NCI-H146 (cell line): ENCODE measurements around the gene SLC17A1.
A peak's percentile ranks its signal among the peaks of the same experiment; 100 is the strongest.

Source experiments
- DNase-seq: peaks from one replicate; lab custom pipeline; 2025; lab: John Stamatoyannopoulos, UW

The SLC17A1 gene

DNA sequence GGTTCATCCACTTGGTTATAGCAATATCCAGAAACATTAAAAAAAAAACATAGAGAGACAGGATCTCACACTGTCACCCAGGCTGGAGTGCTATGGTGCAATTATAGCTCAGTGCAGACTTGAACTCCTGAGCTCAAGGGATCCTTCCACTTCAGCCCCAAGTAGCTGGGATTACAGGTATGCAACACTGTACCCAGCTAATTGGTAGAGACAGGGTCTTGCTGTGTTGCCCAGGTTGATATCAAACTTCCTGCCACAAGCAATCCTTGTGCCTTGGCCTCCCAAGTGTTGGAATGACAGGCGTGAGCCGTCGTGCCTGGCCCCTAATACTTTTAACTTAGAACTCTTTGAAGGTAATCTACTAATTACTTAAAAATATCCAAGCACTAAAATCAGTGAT is 818 bp upstream of the SLC17A1 start:
- DNase-seq, result no peak

DNA sequence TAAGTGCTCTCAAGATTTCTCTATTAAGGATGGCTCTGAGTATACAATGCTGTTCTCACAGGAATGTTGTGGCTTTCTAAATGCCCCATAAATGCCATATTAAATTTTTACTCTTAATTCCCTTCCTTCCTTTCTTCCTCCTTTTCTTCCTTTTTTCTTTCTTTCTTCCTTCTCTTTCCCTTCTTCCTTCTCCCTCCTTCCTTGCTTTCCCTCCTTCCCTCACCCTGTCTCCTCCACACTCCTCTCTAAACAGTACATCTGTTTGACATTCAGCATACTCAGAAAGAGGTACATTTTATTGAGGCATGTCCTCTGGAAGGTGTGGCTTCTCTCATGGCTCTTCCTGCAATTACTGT is 433 bp upstream of the SLC17A1 start:
- no peak for DNase-seq

DNA sequence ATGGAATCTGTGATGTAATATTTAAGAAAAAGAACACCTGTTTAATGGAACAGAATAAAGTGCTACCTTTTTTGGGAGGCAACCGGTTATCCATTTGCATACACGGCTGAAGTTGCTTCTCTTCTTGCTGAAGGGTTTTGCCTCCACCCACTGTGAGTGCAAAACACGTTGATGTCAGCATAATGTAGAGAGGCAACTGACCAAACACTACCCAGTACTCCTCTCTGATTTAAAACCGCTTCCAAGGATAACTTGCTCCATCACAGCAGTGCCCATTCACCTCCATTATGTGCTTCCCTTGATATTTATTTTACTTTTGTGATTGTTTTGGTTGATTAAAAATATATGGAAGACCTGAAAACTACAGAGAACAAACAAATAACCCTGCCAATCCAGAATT is 1.4 kb downstream of the SLC17A1 start:
- DNase-seq, result no peak

DNA sequence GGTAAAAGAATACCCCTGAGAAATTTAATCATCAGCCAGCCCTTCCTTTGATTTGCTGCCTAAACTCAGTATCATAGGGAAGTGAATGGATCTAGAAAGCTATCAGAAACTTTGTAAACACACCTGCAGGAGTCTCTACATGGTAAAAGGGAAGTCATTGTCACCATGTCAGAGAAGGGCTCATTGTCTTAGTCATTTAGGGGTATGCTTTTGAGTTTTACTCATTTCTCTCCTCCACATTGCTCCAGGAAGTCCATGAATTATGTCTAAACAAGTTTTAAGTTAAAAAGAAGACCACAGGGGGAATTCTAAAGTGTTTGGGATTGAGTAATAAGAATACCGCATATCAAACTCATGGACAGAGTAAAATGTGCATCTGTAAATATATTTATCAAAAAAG is 2.5 kb downstream of the SLC17A1 start:
- no peak for DNase-seq

DNA sequence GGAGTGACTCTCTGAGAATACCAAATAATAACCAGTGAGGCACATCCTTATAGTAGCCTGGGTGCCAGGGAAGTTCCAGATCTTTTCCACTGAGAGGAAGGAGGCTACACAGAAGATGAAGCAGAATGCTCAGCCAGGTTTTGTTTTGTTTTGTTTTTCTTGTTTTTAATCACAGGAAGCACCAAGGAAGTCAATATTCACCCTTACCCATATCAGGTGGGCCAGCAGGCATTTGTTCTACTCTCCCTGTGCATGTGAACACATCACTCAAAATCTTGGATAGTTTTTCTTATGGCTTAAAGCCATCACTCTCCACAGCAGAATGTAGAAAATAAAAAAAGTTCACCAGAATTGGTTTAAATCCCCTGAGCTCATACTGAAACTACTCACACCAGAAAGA is 10.5 kb downstream of the SLC17A1 start:
- DNase-seq, result no peak

DNA sequence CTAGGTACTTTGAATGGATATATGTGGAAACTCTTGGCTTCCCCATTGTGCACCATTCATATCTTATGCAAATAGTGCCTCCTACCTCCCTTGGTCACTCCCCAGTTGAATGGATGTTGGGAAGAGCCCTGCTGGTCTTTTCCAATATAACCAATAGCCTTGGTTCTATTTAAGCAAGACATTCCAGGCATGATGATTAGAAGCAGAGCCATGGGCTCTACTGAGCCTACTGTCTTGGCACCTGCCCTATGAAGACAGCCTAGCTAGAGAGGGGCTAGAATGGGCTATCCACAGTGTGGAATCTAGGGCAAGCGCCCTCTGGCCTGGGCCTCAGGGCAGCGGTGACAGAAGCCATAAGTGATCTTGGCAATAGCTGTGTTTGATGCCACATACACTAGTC is 15.6 kb downstream of the SLC17A1 start:
- DNase-seq, result no peak

DNA sequence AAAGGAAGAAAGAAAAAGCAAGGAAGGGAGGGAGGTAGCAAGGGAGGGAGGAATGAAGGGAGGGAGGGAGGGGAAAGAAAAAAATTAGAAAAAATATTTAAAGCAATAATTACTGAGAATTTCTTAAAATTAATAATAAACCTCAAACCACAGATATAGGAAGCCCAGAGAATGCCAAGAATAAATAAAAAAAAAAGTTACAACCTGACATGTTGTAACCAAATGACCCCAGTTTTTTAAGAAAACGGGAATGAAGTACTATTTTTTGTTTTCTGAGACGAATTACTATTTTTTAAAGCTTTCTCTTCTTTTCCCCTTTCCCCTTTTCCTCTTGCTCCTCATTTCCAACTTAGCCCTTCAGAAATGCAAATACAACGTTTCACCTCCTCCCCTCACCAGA is 16.7 kb downstream of the SLC17A1 start:
- DNase-seq, result no peak

DNA sequence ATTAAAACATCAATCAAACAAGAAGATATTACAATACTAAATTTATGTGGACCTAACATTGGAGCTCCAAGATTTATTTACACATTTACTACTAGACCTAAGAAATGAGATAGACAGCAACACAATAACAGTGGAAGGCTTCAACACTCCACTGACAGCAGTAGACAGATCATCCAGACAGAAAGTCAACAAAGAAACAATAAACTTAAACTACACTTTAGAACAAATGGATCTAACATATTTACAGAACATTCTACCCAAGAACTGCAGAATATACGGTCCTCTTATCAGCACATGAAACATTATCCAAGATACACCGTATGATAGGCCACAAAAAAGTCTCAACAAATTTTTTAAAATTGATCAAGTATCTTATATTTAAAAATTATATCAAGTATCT is 27.0 kb downstream of the SLC17A1 start:
- DNase-seq, result no peak

DNA sequence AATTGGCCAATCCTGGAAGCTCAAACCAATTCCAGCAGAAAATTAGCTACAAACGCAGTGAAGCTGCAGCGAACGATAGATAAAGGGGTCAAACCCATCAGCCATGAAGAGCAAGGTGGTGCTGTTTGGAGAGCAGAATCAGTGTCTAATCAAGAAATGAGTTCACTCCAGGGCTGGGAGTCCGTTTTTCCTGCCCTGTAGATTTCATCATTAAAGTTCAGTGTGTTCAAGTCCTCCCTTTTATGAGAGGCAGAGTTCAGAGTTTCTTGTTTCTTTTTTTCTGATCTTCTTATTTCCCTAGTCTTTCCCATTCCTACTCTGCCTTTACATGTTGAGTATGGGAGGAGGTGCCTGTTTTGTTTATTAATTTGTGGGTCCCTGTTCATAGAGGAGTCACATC is 30.4 kb downstream of the SLC17A1 start:
- no peak for DNase-seq

DNA sequence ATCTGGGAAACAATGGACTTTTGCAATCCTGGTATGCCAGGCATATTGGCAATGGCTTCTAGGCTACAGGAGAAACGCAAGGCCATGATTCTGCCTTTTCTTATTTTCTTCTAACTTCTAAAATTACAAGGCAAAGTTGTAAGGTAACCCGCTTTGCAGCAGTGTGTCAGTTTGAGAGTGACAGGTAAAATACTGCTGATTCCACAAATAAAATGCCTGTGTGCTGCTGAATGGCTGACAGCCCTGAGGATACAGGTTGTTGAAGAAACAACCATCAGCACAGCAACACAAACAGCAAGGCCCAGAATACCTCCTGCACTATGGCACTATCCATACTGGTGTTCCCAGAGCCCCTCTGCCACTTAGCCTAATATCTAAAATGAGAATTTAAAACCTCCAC is 37.1 kb downstream of the SLC17A1 start:
- no peak for DNase-seq

DNA sequence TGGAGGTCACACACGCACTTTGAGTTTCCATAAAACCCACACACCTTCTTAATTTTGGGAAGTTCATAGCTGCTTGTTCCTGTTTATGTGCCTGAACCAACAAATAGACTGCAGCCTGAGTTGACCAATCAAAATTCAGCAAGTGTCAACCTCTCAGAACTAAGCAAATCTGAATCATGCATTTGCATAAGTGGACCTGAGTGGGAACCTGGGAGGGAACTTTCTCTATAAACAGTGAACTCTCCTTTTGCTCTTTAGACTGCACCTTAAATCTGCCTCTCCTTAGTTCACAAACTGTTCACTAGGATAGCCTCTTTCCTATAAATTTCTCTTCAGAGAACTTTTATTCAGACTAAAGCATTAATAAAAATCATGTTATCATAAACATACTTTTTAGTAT is 37.9 kb downstream of the SLC17A1 start:
- no peak for DNase-seq

DNA sequence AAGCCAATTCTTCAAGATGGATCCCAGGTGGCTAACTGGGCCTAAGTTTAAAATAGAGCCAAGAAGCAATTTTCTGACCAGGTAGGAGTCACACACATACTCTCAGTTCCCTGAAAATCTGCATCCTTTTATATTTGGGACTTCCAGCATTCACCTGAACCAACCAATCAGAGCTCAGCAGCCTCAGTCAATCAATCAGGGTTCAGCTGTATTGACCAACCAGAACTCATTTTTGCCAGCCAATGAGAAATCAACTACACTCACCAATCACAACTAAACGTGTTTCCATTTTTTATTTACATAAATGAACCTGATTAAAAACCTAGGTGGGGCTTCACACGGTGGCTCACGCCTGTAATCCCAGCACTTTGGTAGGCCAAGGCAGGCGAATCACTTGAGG is 39.8 kb downstream of the SLC17A1 start:
- no peak for DNase-seq

DNA sequence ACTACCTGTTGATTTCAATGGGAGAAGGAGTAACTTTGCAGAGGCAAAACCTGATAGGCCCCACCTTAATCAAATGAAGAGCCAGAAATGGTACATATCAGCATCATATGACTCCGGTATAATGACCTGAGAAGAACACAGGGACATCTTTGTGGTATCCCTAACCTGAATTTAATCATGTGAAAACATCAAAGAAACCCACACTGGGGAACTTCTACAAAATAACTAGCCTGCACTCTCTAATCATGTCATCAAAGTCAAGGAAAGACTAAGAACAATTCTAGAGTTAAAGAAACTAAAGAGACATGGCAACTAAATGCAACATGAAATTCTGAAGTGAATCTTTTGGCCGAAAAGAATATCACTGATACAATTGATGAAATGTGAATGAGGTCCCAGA is 42.4 kb downstream of the SLC17A1 start:
- DNase-seq, result no peak

DNA sequence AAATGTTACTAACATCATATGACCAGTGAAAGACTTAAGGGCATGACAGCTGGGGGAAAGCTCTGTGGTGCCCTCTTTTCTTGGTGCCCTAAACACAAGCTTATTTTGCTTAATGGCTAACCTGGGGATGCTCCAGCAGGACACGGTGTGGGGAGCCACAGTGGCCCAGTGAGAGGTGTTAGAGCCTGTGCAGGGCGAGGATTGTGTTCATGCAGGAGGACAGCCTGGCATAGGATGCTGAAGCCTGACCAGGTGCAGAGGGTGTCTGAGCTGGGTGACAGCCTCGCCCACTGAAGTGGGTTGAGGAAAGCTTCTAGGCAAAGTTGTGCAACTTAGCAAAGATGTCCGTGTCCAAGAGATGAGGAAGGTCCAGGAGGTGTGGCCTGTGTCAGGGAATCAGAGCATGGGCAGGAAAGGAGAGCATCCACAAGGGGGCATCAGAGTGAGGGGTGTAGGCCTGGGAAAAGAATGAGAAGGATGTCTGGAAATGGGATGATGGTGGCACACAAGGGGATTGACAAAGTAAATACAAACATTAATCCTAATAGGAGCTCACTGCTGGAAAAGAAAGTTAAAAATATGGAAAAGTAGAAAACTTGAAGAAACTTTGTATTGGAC is 43.4 kb downstream of the SLC17A1 start:
- DNase-seq, result peak; percentile 62

DNA sequence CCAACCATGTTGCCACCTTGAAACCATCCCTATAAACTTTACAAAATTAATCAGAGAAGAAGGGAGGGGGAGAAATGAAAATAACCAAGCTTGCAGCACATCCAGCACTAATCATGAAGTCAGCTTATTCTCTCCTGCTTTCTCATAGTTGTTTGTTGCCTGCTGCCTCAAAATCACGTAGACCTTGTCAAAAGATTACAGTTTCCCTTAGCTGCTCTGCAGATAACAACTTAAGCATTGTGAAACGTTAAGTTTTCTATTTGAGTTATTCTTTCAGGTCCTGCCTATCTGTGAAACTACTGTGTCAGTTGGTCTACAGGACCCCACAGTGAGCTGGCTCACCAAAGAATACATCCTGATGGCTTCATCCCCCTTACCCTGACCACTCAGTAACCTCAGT is 44.4 kb downstream of the SLC17A1 start:
- no peak for DNase-seq

DNA sequence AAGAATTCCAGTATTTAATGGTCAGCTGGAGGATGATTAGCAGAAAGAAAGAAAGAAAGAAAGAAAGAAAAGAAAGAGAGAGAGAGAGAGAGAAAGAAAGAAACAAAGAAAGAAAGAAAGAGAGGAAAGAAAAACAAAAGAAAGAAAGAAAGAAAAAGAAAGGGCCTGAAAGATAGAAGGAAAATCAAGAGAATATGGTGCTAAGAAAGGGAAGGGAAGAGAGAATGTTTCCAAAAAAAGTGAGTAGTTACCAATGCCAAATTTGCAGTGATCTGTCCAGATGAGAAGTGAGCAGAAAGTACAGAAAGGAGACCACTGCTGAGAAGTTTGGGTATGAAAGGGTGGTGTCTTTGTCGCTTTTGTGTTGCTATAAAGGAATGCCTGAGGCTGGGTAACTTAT is 50.7 kb downstream of the SLC17A1 start:
- no peak for DNase-seq

DNA sequence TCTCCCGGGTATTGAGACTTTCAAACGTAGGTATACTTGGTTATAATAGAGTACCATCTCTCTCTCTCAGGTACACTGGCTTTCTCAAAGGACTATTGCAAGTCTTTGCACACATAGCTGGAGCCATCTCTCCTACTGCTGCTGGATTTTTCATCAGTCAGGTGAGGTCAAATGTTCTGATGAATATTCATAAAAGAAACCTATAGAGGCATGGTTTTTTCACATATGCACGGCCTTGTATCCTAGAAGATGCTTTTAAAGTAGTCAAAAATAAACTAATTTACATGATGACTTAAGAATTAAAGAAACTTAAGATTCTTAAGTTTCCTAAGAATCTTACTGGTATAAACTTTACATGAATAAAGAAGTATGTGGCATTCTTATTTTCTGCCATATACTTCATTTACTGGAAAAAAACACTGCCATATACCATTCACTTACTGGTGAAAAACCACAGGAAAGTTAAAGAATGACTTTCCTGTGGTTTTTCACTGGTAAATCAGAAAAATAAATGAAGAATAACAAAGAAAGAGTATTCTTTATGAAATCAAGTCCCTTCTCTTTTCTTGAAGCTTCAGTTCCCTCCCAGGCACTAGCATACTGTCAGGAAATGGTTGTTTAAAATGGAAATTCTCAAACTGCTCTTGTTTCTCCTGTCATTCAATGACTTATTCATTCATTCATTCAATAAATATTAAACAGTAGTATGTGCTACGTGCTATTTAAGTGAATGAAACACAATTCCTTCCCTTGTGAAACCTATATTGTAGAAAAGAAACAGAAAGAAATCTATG is 53.8 kb downstream of the SLC17A1 start:
- no peak for DNase-seq

DNA sequence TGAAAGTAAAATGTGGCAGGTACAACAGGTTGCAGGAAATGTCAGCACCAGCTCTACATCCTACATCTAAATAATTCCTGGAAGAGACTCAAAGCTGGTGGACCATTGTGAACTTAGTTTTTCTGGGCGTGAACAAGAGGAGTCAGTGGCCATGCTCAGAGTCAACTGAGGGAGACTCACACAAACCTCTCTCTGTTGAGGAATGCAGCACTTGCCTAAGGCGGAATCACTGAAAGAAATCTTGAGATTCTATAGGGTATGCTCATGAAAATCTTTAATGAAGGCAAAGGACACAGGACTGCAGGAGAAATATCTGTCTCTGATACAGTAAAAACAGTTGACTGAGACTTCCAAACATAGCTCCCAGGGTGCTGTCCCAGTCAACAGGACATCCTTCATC is 54.8 kb downstream of the SLC17A1 start:
- no peak for DNase-seq

DNA sequence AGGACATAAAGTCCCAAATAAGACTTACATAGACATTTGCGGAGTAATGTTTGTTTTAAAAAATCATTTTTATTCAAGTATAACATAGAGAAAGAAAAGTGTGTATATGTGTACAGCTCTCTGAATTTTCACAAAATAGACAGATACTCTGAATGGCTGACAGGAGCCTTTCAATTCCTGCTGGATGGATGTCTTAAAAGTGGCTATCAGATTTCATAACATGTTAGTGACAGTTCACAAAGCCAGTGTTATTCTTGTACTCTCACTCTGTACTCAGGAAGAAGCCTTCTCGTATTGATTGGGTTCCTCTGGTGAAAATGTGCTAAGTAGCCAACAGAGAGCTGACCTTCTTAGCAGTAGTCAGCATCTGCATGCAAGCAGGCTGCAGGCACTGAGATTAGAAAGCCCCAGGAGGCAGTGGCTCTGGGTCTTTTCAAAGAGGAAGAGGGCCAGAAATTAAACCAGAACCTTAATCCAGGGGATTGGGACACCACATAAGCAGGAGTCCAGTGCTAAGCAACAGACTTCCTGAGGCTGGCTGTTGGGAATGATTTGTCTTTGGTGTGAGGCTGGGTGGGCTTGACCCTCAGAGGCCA is 57.6 kb downstream of the SLC17A1 start:
- peak; percentile 5 for DNase-seq

DNA sequence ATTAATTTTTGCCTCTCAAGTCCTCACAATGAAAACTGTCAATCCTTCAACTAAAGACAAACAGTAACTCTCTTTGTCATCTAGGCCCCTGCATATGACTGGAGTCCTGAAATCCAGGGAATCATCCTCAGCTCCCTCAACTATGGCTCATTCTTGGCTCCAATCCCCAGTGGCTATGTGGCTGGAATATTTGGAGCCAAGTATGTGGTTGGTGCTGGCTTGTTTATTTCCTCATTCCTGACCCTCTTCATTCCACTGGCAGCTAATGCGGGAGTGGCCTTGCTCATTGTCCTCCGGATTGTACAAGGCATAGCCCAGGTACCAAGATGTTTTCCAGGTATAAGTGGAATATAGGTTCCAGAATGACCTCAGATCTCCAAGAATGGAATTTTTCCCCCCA is 61.9 kb downstream of the SLC17A1 start:
- DNase-seq, result no peak

DNA sequence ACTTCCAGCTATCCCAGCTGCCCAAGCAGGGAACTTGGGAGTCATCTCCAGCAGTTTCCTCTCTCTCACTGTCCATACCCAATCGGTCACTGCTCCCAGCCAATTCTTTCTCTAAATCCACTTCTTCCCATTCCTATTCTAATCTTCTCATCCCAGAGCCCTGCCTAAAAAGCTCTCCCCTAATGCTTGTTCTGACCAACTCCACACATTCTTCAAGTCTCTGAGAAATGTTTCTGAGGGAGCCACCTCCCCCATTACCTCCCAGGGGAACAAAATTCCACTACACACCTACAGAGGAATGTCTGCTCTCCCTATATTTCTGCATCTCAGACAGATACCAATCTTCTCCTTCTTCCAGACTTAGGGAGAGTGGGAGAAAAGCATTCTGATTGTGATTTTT is 63.3 kb downstream of the SLC17A1 start:
- DNase-seq, result no peak

DNA sequence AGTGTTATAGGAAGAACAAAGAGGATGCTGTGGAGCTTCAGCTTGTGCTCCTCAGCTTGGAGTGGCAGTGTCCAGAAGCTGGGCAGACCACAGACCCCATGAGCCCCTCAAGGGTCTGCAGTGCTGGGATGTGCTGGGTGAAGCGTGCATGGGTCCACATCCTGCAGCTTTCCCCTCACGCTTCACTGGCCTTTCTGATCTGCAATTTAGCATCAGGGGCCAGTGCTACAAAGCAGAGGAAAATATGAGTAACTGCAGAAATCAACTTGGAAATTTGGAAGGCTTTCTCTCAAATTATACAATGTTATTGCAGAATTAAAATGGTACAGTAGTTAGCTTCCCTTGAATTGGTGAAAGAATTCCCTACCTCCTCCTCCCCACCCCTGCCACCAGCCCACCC is 67.2 kb downstream of the SLC17A1 start:
- no peak for DNase-seq

DNA sequence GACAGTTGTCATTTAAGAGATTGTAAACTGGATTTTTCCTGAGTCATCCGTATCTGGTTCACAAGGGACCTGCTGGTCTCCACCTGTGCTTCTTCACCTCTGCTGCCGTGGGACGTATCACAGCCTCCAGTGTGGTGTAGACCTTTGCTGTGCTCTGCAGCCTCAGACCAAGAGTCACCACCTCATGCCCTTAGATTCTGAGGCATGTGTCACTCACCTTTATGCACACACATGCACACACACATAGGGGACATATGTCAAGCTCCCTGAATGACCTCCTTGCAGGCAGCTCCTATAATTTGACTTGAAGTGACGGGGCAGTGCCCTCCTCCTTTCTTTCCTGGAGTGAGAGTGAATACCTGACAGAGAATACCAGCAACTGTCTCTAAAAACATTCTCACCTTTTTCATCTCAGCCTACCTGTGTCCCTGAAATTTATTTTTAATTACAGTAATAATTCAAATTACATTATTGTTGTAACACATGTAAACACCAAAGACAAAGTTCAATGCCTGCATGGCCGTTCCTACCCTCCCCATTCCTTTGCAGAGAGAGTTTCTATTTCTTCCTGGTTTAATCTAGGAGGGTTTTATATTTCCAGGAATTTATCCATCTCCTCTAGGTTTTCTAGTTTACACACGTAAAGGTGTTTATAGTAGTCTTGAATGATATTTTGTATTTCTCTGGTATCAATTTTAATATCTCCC is 73.8 kb downstream of the SLC17A1 start:
- no peak for DNase-seq
